Dermis lymphatic vessel endothelial cell (primary cell): Measurements from ENCODE around the gene WFIKKN2. TPM values are rescaled to one million over a fixed set of nuclear protein-coding genes. Genes with fewer than 3 reads are reported as not detected.

Source experiments
- total RNA-seq: library from RNA; depleted of rRNA; stranded (reverse); fragments of >200 nt; gene quantifications from 2 replicates; pipeline ENCODE4 v1.2.1, GENCODE V29; 2014

WFIKKN2 gene, protein sequence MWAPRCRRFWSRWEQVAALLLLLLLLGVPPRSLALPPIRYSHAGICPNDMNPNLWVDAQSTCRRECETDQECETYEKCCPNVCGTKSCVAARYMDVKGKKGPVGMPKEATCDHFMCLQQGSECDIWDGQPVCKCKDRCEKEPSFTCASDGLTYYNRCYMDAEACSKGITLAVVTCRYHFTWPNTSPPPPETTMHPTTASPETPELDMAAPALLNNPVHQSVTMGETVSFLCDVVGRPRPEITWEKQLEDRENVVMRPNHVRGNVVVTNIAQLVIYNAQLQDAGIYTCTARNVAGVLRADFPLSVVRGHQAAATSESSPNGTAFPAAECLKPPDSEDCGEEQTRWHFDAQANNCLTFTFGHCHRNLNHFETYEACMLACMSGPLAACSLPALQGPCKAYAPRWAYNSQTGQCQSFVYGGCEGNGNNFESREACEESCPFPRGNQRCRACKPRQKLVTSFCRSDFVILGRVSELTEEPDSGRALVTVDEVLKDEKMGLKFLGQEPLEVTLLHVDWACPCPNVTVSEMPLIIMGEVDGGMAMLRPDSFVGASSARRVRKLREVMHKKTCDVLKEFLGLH
- total RNA-seq: not detected in 2 replicates

GRCh38 chr17:50835301-50836234 is at the start of gene WFIKKN2:
TSS of gene WFIKKN2 (plus strand) at chr17:50835586. CDS start at chr17:50835938, 352 bp downstream.

DNA sequence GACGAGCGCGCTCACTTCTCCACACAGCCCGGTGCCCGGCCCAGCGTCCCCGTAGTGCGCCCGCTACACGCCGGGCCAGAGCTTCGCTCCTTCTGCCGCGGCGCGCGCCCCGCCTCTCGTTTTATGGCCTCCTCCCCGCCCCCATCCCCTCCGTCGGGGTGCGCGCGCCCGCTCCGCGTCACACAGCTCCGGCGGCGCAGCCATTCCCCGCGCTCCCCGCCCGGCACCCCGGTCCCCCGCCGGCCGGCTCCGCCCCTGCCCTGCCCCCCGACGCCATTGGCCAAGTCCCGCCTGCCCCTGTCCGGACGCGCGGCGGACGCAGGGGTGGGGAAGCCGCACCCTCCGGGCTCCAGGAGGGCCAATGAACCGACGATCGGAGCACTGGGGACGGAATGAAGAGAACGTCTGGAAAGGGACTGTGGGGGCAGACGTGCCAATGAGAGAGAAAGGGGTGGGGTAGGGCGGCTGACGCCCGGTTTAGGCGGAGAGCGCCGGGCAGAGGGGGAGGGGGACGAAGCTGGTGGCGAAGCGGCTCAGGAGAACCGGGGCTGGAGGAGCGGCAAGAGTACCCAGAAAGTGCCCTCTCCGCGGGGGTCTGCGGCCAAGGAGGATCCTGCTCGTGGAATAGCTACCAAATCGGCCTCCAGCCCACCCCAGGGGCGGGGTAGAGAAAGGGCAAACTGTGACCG is 31.0 kb downstream of the WFIKKN2 start, which contains the start of gene TOB1:
TOB1 (minus strand) TSS at position 94 of the 689 bp plus-strand sequence. CDS start 2,337 bp downstream, outside the sequence.

Other genes with a start within 250 kb of the WFIKKN2 start
- gene ABCC3, start 200.7 kb upstream of the WFIKKN2 start, total RNA-seq: 0.11 and 0.52 TPM in 2 replicates
- 30.9 and 35.8 TPM in 2 replicates for gene ANKRD40, start 127.7 kb upstream of the WFIKKN2 start, total RNA-seq
- 16.8 and 23.6 TPM in 2 replicates for gene LUC7L3, start 116.0 kb upstream of the WFIKKN2 start, total RNA-seq
- not detected in 2 replicates for gene ANKRD40CL, start 68.1 kb upstream of the WFIKKN2 start, total RNA-seq
- gene TOB1, start 30.8 kb downstream of the WFIKKN2 start, total RNA-seq: 2.9 and 11.7 TPM in 2 replicates